Left ventricle myocardium superior (tissue), 1 donor: ENCODE results near the gene SLC1A2. TPM values are rescaled to one million over a fixed set of nuclear protein-coding genes. Genes with fewer than 3 reads are reported as not detected.

ENCODE experiments used
- ATAC-seq: fragments of 200-7000 bp; cut with Tn5 transposase; one replicate; pipeline ENCODE4 v1.9.1; 2020; ENCODE audit warnings: mild to moderate bottlenecking, moderate library complexity
- DNase-seq: peaks from one replicate; pipeline ENCODE4 v3.0.0-alpha.2; 2020
- intact Hi-C: fragments of 100-400 bp; cut with micrococcal nuclease; formaldehyde crosslinking; loops from one replicate; pipeline ENCODE4 v1.11.0; 2022
- total RNA-seq: library from RNA; stranded (reverse); fragmentation: NEBNext Ultra II Directional; extraction: Animal tissue kit (Norgen Biotek cat#: 25700); gene quantifications from one replicate; pipeline ENCODE4 v1.2.1, GENCODE V29; 2021
- donor health status: DM: no; HTN: yes; CAD: no; lungs with severe emphysema.

The SLC1A2 gene
- total RNA-seq, 1 donor from 2014 or later = 2.7 TPM

DNA sequence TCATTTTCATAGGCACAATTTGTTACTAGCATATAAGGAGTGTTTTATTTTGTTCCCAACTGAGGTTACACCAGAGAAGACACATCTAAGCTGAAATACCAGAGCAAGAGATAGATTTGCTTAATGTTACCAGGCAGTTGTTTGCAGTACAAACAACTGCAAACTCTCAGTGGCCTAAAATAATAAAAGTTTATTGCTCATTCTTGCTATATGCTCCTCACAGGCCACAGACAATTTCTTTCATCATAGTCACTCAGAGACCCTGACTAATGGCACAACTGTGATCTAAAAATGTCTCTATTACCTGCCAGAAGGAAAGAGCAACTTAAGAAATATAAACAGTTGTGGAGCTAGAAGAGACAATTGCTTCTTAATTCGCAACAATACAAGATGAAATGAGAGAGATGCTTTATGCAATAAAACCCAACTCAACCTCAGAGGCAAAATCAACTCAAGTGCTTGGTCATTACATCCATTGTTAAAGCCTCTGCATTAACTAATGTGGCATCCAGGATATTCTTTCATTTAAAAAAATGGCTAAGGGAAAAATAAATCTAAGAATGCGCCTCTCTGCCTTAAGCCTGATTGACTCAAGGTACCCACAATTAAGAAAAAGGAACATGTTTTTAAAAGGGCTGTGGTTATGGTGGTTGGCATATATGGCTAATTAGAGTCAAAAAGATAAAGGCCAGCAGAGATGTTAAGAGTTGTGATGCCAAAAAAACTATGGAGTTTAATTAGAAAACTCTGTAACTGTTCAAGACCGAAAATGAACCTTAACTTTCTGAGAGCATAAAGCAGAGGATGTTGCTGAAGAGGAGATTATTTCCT is 176.7 kb downstream of the SLC1A2 start:
- intact Hi-C loops = no loop called here
- DNase-seq = no peak
- ATAC-seq = no peak

DNA sequence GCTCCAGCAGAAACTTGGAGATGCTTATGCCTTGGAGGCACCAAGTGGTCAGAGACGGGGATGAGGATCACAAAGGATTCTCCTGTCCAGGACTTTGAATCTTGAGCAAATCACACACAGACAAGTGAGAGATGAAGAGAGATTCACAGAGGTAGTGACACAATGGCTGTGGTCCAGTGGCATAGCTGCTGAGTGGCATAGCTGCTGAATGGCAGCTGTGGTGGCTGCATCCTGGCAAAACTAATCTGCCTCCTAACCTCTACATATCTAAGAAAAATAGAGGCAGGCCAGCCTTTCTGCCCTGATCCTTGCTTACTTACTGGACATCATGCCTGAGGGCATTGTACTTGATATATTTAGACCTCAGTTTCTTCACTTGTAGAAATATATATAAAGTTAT is 177.8 kb downstream of the SLC1A2 start:
- DNase-seq (no peak), ATAC-seq (no peak)
- intact Hi-C loops = no loop called here

GRCh38 chr11:35241083-35241482 is 178.3 kb downstream of the SLC1A2 start:
- ATAC-seq (no peak), DNase-seq (no peak)
- intact Hi-C loops = no loop called here

- ATAC-seq (no peak), DNase-seq (no peak)
- intact Hi-C loops = loop anchor here (5.0 to 10.0 kb wide), 2 partner anchors 245 to 312 kb away; no protein-coding TSS in a partner anchor
Observed at GRCh38 chr11:35239471-35240075, 179.8 kb downstream of the SLC1A2 start.

DNA sequence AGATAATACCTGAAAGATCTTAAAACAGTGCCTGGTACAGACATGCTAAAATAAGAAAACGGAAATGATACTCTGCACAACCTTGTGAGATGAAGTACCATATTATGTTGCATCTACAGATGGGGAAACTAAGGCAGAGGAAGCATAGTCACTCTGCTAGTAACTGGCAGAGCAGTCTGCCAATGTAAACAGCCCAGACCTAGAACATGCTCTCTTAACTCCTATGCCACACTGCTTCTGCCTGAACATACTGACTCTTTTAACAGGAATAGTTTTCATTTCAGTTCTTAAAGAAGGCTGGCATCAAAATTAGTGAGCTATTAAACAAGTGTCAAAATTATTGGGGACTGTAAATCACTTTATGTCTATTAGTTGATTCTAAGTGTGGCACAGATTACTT is 180.5 kb downstream of the SLC1A2 start:
- ATAC-seq (no peak), DNase-seq (no peak)
- intact Hi-C loops = loop anchor here (5.0 to 10.0 kb wide), 2 partner anchors 244 to 312 kb away; no protein-coding TSS in a partner anchor

DNA sequence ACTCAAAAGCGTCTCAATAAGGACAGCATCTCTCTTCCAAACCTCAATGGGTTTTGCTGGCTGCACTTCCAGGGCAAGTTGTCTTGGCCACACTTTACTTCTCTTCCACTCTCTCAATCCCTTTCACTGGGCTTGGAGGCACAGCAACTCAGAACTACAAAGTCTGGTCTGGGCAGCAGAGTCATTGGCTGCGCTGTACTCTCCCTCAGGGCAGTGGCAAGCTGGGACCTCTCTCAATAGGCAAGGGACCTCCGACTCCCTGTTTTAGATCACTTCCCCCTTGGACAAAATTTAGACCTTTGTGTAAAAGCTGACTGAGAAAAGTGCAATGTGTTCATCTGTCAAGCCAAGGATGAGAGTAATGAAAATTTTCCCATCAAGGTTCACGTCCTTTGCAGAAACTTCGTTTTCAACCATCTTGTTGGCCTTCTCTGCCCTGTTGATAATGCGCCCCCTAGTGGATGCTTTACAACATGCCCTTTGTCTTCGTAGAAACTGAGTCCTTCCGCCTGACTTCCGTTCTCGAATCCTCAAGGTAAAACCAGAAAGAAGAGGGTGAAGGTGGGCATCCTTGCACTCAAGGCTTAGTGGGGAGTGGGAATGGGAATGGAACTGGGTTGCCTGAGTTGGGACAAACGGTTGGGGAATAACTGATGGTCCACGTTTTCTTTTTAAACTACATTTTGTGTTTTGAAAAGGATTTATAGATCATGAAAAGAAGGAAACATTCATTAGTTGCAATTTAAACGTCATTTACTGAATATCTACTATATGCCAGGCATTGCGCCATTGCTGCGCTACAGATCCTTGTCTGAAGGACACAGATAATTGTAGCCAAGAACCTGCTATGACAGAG is 181.3 kb downstream of the SLC1A2 start:
- intact Hi-C loops = loop anchor here (5.0 to 10.0 kb wide), 2 partner anchors 243 to 311 kb away; no protein-coding TSS in a partner anchor
- peak; percentile 56 for ATAC-seq
- no peak for DNase-seq

- ATAC-seq (no peak), DNase-seq (no peak)
- intact Hi-C loops = loop anchor here (5.0 to 10.0 kb wide), 2 partner anchors 243 to 310 kb away; no protein-coding TSS in a partner anchor
Observed at GRCh38 chr11:35237351-35237750, 182.0 kb downstream of the SLC1A2 start.

- ATAC-seq = peak; percentile 45
- DNase-seq = peak; percentile 32
- intact Hi-C loops = loop anchor here (5.0 to 10.0 kb wide), 2 partner anchors 242 to 309 kb away; no protein-coding TSS in a partner anchor
Observed at GRCh38 chr11:35236667-35237003, 182.7 kb downstream of the SLC1A2 start.

GRCh38 chr11:35235936-35236666 is 183.3 kb downstream of the SLC1A2 start:
- ATAC-seq = no peak
- no peak for DNase-seq
- intact Hi-C loops = loop anchor here (5.0 to 10.0 kb wide), 2 partner anchors 241 to 309 kb away; no protein-coding TSS in a partner anchor

DNA sequence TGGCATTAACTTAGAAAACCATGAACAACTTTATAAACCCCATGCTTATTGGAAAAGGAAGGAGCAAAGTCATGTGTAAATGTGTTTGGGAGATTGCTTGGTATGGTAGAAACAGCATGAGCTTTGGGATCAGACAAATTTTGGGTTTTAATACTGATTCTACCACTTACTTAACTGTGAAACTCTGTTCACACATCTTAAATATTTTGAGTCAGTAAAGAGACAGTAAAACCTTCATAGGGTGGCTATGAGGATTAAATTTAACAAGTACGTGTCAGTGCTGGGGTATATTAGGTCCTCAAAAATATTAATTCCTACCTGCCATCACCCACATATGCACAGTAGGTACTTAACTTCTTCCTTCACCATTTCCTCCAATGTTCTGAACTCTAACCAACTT is 183.9 kb downstream of the SLC1A2 start:
- ATAC-seq (no peak), DNase-seq (no peak)
- intact Hi-C loops = loop anchor here (5.0 to 10.0 kb wide), 2 partner anchors 241 to 308 kb away; no protein-coding TSS in a partner anchor

- DNase-seq = no peak
- ATAC-seq = no peak
- intact Hi-C loops = loop anchor here (5.0 to 10.0 kb wide), 2 partner anchors 240 to 308 kb away; no protein-coding TSS in a partner anchor
Observed at GRCh38 chr11:35235157-35235468, 184.2 kb downstream of the SLC1A2 start.

GRCh38 chr11:35234460-35235156 is 184.8 kb downstream of the SLC1A2 start:
- intact Hi-C loops = loop anchor here (5.0 to 10.0 kb wide), 2 partner anchors 240 to 307 kb away; no protein-coding TSS in a partner anchor
- DNase-seq = no peak
- ATAC-seq = no peak

GRCh38 chr11:35233518-35233917 is 185.8 kb downstream of the SLC1A2 start:
- ATAC-seq (no peak), DNase-seq (no peak)
- intact Hi-C loops = loop anchor here (10.0 kb wide), 1 partner anchor 239 kb away; no protein-coding TSS in a partner anchor

- ATAC-seq (no peak), DNase-seq (no peak)
- intact Hi-C loops = loop anchor here (10.0 kb wide), 1 partner anchor 238 kb away; no protein-coding TSS in a partner anchor
Observed at GRCh38 chr11:35232891-35233330, 186.4 kb downstream of the SLC1A2 start.

DNA sequence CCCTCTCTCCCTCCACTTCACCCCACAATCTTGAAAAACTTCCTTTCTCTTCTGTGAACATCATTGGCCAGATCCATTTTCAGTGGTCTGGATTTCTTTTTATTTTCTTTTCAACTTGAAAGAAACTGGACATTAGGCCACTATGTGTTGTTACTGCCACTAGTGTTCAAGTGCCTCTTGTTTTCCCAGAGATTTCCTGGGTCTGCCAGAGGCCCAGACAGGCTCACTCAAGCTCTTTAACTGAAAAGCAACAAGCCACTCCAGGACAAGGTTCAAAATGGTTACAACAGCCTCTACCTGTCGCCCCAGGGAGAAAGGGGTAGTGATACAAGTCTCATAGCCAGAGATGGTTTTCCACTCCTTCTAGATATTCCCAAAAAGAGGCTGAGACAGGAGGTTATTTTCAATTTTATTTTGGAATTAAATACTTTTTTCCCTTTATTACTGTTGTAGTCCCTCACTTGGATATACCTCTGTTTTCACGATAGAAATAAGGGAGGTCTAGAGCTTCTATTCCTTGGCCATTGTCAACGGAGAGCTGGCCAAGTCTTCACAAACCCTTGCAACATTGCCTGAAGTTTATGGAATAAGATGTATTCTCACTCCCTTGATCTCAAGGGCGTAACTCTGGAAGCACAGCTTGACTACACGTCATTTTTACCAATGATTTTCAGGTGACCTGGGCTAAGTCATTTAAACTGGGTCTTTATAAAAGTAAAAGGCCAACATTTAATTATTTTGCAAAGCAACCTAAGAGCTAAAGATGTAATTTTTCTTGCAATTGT is 188.1 kb downstream of the SLC1A2 start:
- ATAC-seq (no peak), DNase-seq (no peak)
- intact Hi-C loops = loop anchor here (10.0 kb wide), 1 partner anchor 236 kb away; no protein-coding TSS in a partner anchor

- no peak for ATAC-seq
- no peak for DNase-seq
- intact Hi-C loops = loop anchor here (10.0 kb wide), 1 partner anchor 236 kb away; no protein-coding TSS in a partner anchor
Observed at GRCh38 chr11:35230388-35230787, 189.0 kb downstream of the SLC1A2 start.

GRCh38 chr11:35228328-35228725 is 191.0 kb downstream of the SLC1A2 start:
- DNase-seq = no peak
- intact Hi-C loops = no loop called here
- no peak for ATAC-seq
